ENCODE results near the gene ABI3BP.

DNA sequence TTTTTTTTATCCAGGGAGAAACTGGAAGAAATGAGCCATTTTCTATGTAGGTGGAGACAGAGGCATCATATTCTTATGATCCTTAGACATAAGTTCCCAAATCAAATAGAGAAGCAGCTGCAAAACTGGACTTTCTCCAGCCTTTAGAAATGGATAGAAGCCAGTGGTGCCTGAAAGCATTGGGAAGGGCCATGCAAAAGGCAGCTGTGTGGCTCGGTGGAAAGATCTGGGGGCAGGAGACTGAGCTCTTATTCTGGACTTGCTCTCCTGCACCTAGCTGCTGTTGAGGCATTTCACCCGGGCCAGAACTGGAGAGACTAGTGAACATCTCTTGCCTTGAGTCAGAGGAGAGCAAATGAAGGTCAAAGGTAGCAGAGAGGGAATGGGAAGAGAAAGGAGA, 210.9 kb downstream of the ABI3BP start:
- TF ChIP-seq ZBTB33 (IDR thresholded peaks at IDR 0.05) (no peak), CTCF (IDR thresholded peaks at IDR 0.05; ENCODE audit: low read depth, low read length, missing input control) (no peak)
